Endodermal cell (in vitro differentiated cells): Measurements from ENCODE around the gene ANKIB1. TPM values are rescaled to one million over a fixed set of nuclear protein-coding genes. Genes with fewer than 3 reads are reported as not detected.
"Not testable (repeated sequence)": the region's sequence is repeated elsewhere in the genome, so short reads cannot be mapped to it uniquely, and the experiment has no call there.

Experiments
- DNase-seq: peaks from one replicate; pipeline ENCODE4 v3.0.0-alpha.2; 2017
- H3K27ac ChIP-seq: 2 replicates; pipeline ENCODE4 v1.5.1; 2013; ENCODE audit warnings: mild to moderate bottlenecking, low read depth, low read length, moderate library complexity
- H3K27me3 ChIP-seq: 2 replicates; pipeline ENCODE4 v1.6.1; 2013; ENCODE audit warnings: mild to moderate bottlenecking, low read length, moderate library complexity; ENCODE audit not compliant: insufficient read depth, control insufficient read depth, poor library complexity, severe bottlenecking
- H3K36me3 ChIP-seq: 2 replicates; pipeline ENCODE4 v1.7.0; 2013; ENCODE audit warnings: mild to moderate bottlenecking, low read length, moderate library complexity; ENCODE audit not compliant: control insufficient read depth, insufficient read depth
- H3K4me1 ChIP-seq: one replicate; pipeline ENCODE4 v1.7.0; 2013; ENCODE audit warnings: low read length; ENCODE audit not compliant: control insufficient read depth, insufficient read depth
- H3K4me3 ChIP-seq: 2 replicates; pipeline ENCODE4 v1.5.1; 2013; ENCODE audit warnings: mild to moderate bottlenecking, low read length, moderate library complexity
- H3K9ac ChIP-seq: 2 replicates; pipeline ENCODE4 v1.6.1; 2013; ENCODE audit warnings: mild to moderate bottlenecking, low read length, moderate library complexity; ENCODE audit not compliant: poor library complexity, severe bottlenecking; ENCODE audit errors: extremely low read depth
- H3K9me3 ChIP-seq: 2 replicates; pipeline ENCODE4 v1.6.1; 2013; ENCODE audit warnings: mild to moderate bottlenecking, low read length, moderate library complexity; ENCODE audit not compliant: control insufficient read depth
- H3K27ac Mint-ChIP-seq: 2 replicates; pipeline ENCODE4 v1.8.0; 2020; ENCODE audit warnings: mixed read lengths
- H3K27me3 Mint-ChIP-seq: 2 replicates; pipeline ENCODE4 v1.8.0; 2021; ENCODE audit warnings: mild to moderate bottlenecking, mixed read lengths; ENCODE audit not compliant: insufficient read depth
- H3K36me3 Mint-ChIP-seq: 2 replicates; pipeline ENCODE4 v1.8.0; 2020; ENCODE audit warnings: low read depth, mixed read lengths
- H3K4me1 Mint-ChIP-seq: 2 replicates; pipeline ENCODE4 v1.8.0; 2020; ENCODE audit warnings: mixed read lengths
- H3K4me3 Mint-ChIP-seq: 2 replicates; pipeline ENCODE4 v1.8.0; 2020; ENCODE audit warnings: mild to moderate bottlenecking, moderate library complexity, mixed read lengths
- H3K9me3 Mint-ChIP-seq: 2 replicates; pipeline ENCODE4 v1.8.0; 2020; ENCODE audit warnings: mild to moderate bottlenecking, mixed read lengths
- CTCF ChIP-seq: fragments of 200-600 bp; sonication (generic); conservative IDR thresholded peaks from 2 replicates; pipeline ENCODE4 v1.5.0; 2021; ENCODE audit warnings: antibody characterized with exemption, mild to moderate bottlenecking
- WGBS, 2 experiments: methylation state at CpG; one replicate each; pipeline versions ENCODE4 v1.1.5 to v1.1.7; 2013; ENCODE audit warnings: missing lambda C conversion rate in 2 of 2, mixed read lengths in 1 of 2; ENCODE audit not compliant: insufficient coverage in 1 of 2, insufficient read length in 1 of 2; 5-methylcytosine and 5-hydroxymethylcytosine counted together
- total RNA-seq, 2 donors: library from RNA; stranded (reverse); fragmentation: NEBNext Ultra II Directional in 1 of 2; extraction: Animal tissue kit (Norgen Biotek cat#: 25700) in 1 of 2; gene quantifications; 2 replicates in 1 of 2; 3 replicates in 1 of 2; pipeline ENCODE4 v1.2.1, GENCODE V29; 2021

ANKIB1 gene
- total RNA-seq, 2 donors from 2014 or later = 51.4 to 60.7 TPM

- Mint-ChIP-seq H3K4me1 (peaks cover 2% of the 10 kb centered on the region), H3K4me3 (no peak overlapping the region), H3K9me3 (peaks cover 3% of the 10 kb centered on the region), H3K27me3 (no peaks in the 10 kb centered on the region), H3K27ac (no peak overlapping the region), H3K36me3 (no peaks in the 10 kb centered on the region)
- 80 to 100% methylated on average over 1 of the region's 1 CpG for WGBS, 2 experiments
- Histone ChIP-seq H3K36me3 (no peaks in the 10 kb centered on the region), H3K4me3 (no peak overlapping the region), H3K27me3 (no peaks in the 10 kb centered on the region), H3K4me1 (no peaks in the 10 kb centered on the region), H3K9me3 (no peaks in the 10 kb centered on the region), H3K27ac (no peak overlapping the region), H3K9ac (no peak overlapping the region)
- DNase-seq = no peak
- TF ChIP-seq CTCF = no peak
These were observed 163.6 kb downstream of the ANKIB1 start for GRCh38 chr7:92409357-92409756.

GRCh38 chr7:92410162-92410561, 164.4 kb downstream of the ANKIB1 start:
- WGBS, 2 experiments = 89% methylated on average over 3 of the region's 6 CpGs; no CpG with 5 or more reads in 1 of the 2 experiments
- H3K4me1 ChIP-seq, DNase-seq, H3K27me3 ChIP-seq, H3K9me3 Mint-ChIP-seq, H3K9ac ChIP-seq, H3K36me3 Mint-ChIP-seq, H3K4me3 Mint-ChIP-seq, H3K36me3 ChIP-seq, H3K27ac Mint-ChIP-seq, H3K27ac ChIP-seq, H3K4me1 Mint-ChIP-seq, H3K9me3 ChIP-seq, H3K27me3 Mint-ChIP-seq, H3K4me3 ChIP-seq: not testable (repeated sequence)

- Histone ChIP-seq H3K27ac (no peak overlapping the region), H3K4me3 (no peak overlapping the region), H3K4me1 (no peaks in the 10 kb centered on the region), H3K9ac (no peak overlapping the region), H3K9me3 (no peaks in the 10 kb centered on the region), H3K36me3 (no peaks in the 10 kb centered on the region), H3K27me3 (no peaks in the 10 kb centered on the region)
- 90 to 100% methylated on average over 5 to 11 of the region's 11 CpGs for WGBS, 2 experiments
- no peaks in the 10 kb centered on the region for H3K4me1 Mint-ChIP-seq
- H3K27me3 Mint-ChIP-seq = no peaks in the 10 kb centered on the region
- H3K4me3 Mint-ChIP-seq = no peak overlapping the region
- no peak overlapping the region for H3K27ac Mint-ChIP-seq
- H3K36me3 Mint-ChIP-seq = no peaks in the 10 kb centered on the region
- TF ChIP-seq CTCF = no peak
- no peak for DNase-seq
- H3K9me3 Mint-ChIP-seq = peaks cover 3% of the 10 kb centered on the region
These were observed 167.0 kb downstream of the ANKIB1 start for GRCh38 chr7:92412745-92413144.

GRCh38 chr7:92413550-92413949, 167.8 kb downstream of the ANKIB1 start:
- Mint-ChIP-seq H3K9me3 (peaks cover 3% of the 10 kb centered on the region), H3K27me3 (no peaks in the 10 kb centered on the region), H3K36me3 (no peaks in the 10 kb centered on the region), H3K27ac (no peak overlapping the region), H3K4me1 (no peaks in the 10 kb centered on the region), H3K4me3 (no peak overlapping the region)
- Histone ChIP-seq H3K27ac (no peak overlapping the region), H3K36me3 (no peaks in the 10 kb centered on the region), H3K27me3 (no peaks in the 10 kb centered on the region), H3K4me1 (no peaks in the 10 kb centered on the region), H3K4me3 (no peak overlapping the region), H3K9ac (no peak overlapping the region), H3K9me3 (no peaks in the 10 kb centered on the region)
- 70 to 87% methylated on average over 2 to 5 of the region's 5 CpGs for WGBS, 2 experiments
- no peak for TF ChIP-seq CTCF
- no peak for DNase-seq
